HG03159 (cell line): ENCODE results near the gene GSTCD.
"Not testable (repeated sequence)": the region's sequence is repeated elsewhere in the genome, so short reads cannot be mapped to it uniquely, and the experiment has no call there.

ENCODE experiments used
- ATAC-seq: cut with Tn5 transposase; IDR thresholded peaks from one replicate; pipeline ENCODE4 v1.9.1; 2021; ENCODE audit warnings: mild to moderate bottlenecking, moderate library complexity; ENCODE audit not compliant: unreplicated experiment

GSTCD gene

GRCh38 chr4:105714932-105715331 lies 6.3 kb downstream of the GSTCD start:
- ATAC-seq: no peak

GRCh38 chr4:105715692-105716278 lies 7.2 kb downstream of the GSTCD start:
- no peak for ATAC-seq

- ATAC-seq: no peak
Observed at GRCh38 chr4:105719204-105719603, 10.6 kb downstream of the GSTCD start.

GRCh38 chr4:105725623-105726022 lies 17.0 kb downstream of the GSTCD start:
- ATAC-seq: no peak

GRCh38 chr4:105729895-105730294 lies 21.3 kb downstream of the GSTCD start:
- ATAC-seq: not testable (repeated sequence)

- not testable (repeated sequence) for ATAC-seq
Observed at GRCh38 chr4:105735217-105735616, 26.6 kb downstream of the GSTCD start.

GRCh38 chr4:105741548-105741947 lies 33.0 kb downstream of the GSTCD start:
- no peak for ATAC-seq

- ATAC-seq: no peak
Observed at GRCh38 chr4:105748222-105748621, 39.6 kb downstream of the GSTCD start.

GRCh38 chr4:105751718-105752299 lies 43.2 kb downstream of the GSTCD start:
- ATAC-seq: no peak

GRCh38 chr4:105753361-105753760 lies 44.8 kb downstream of the GSTCD start:
- ATAC-seq: no peak

- no peak for ATAC-seq
Observed at GRCh38 chr4:105755375-105755774, 46.8 kb downstream of the GSTCD start.

GRCh38 chr4:105758958-105759357 lies 50.4 kb downstream of the GSTCD start:
- ATAC-seq: peak; percentile 60

GRCh38 chr4:105765690-105766407 lies 57.3 kb downstream of the GSTCD start:
- ATAC-seq: no peak

GRCh38 chr4:105767579-105767978 lies 59.0 kb downstream of the GSTCD start:
- no peak for ATAC-seq

- ATAC-seq: not testable (repeated sequence)
Observed at GRCh38 chr4:105770524-105770923, 61.9 kb downstream of the GSTCD start.

GRCh38 chr4:105772065-105772464 lies 63.5 kb downstream of the GSTCD start:
- not testable (repeated sequence) for ATAC-seq

GRCh38 chr4:105775760-105776415 lies 67.3 kb downstream of the GSTCD start:
- ATAC-seq: not testable (repeated sequence)

GRCh38 chr4:105780176-105780575 lies 71.6 kb downstream of the GSTCD start:
- no peak for ATAC-seq

GRCh38 chr4:105784761-105785160 lies 76.2 kb downstream of the GSTCD start:
- no peak for ATAC-seq

- no peak for ATAC-seq
Observed at GRCh38 chr4:105785792-105786191, 77.2 kb downstream of the GSTCD start.

- no peak for ATAC-seq
Observed at GRCh38 chr4:105786748-105787147, 78.2 kb downstream of the GSTCD start.

GRCh38 chr4:105797225-105797624 lies 88.6 kb downstream of the GSTCD start:
- ATAC-seq: no peak
